ENCODE measurements around the gene EIF3D. TPM values are rescaled to one million over a fixed set of nuclear protein-coding genes. Genes with fewer than 3 reads are reported as not detected.

EIF3D gene
- total RNA-seq, 2 donors from 2014 or later, result 141 to 250 TPM

GRCh38 chr22:36562261-36562835 lies 33.4 kb upstream of the EIF3D start:
- DNase-seq (ENCODE audit: low spot score) (no peak), ATAC-seq (ENCODE audit: insufficient number of reproducible peaks, low FRiP score, low read depth) (no peak)
- no peaks in the 10 kb centered on the region for H3K4me1 ChIP-seq (ENCODE audit: control insufficient read depth in 1 of 2, low read depth in 2 of 2)
- no peaks in the 10 kb centered on the region for H3K27me3 ChIP-seq (replicated peaks; ENCODE audit: insufficient read depth)
- no peak overlapping the region for H3K27ac ChIP-seq
- no peak for TF ChIP-seq CTCF (IDR thresholded peaks at IDR 0.05)
- no peak overlapping the region for H3K4me3 ChIP-seq
- no peaks in the 10 kb centered on the region for H3K9me3 ChIP-seq
- H3K36me3 ChIP-seq, result no peaks in the 10 kb centered on the region

GRCh38 chr22:36561291-36561811 lies 32.4 kb upstream of the EIF3D start:
- no peak for TF ChIP-seq CTCF (IDR thresholded peaks at IDR 0.05)
- no peak for ATAC-seq (ENCODE audit: insufficient number of reproducible peaks, low FRiP score, low read depth)
- no peak overlapping the region for H3K4me3 ChIP-seq
- no peaks in the 10 kb centered on the region for H3K4me1 ChIP-seq (ENCODE audit: control insufficient read depth in 1 of 2, low read depth in 2 of 2)
- no peaks in the 10 kb centered on the region for H3K9me3 ChIP-seq
- H3K27ac ChIP-seq, result no peak overlapping the region
- no peak for DNase-seq (ENCODE audit: low spot score)
- H3K36me3 ChIP-seq, result no peaks in the 10 kb centered on the region
- no peaks in the 10 kb centered on the region for H3K27me3 ChIP-seq (replicated peaks; ENCODE audit: insufficient read depth)

GRCh38 chr22:36560001-36560400 lies 31.0 kb upstream of the EIF3D start:
- ATAC-seq (ENCODE audit: insufficient number of reproducible peaks, low FRiP score, low read depth), result no peak
- no peaks in the 10 kb centered on the region for H3K9me3 ChIP-seq

GRCh38 chr22:36554098-36554497 lies 25.1 kb upstream of the EIF3D start:
- Histone ChIP-seq H3K9me3 (no peaks in the 10 kb centered on the region), H3K4me1 (ENCODE audit: control insufficient read depth in 1 of 2, low read depth in 2 of 2) (no peaks in the 10 kb centered on the region), H3K27ac (no peak overlapping the region), H3K4me3 (no peak overlapping the region), H3K27me3 (replicated peaks; ENCODE audit: insufficient read depth) (no peaks in the 10 kb centered on the region), H3K36me3 (no peaks in the 10 kb centered on the region)
- TF ChIP-seq CTCF (IDR thresholded peaks at IDR 0.05), result no peak
- ATAC-seq (ENCODE audit: insufficient number of reproducible peaks, low FRiP score, low read depth), result no peak
- no peak for DNase-seq (ENCODE audit: low spot score)

More at GRCh38 chr22:36560001-36560400, 31.0 kb upstream of the EIF3D start:
- no peak for DNase-seq (ENCODE audit: low spot score)
- Histone ChIP-seq H3K27me3 (replicated peaks; ENCODE audit: insufficient read depth) (no peaks in the 10 kb centered on the region), H3K4me3 (no peak overlapping the region), H3K27ac (no peak overlapping the region), H3K36me3 (no peaks in the 10 kb centered on the region), H3K4me1 (ENCODE audit: control insufficient read depth in 1 of 2, low read depth in 2 of 2) (no peaks in the 10 kb centered on the region)
- no peak for TF ChIP-seq CTCF (IDR thresholded peaks at IDR 0.05)

- no peak for TF ChIP-seq CTCF (IDR thresholded peaks at IDR 0.05)
Measured at GRCh38 chr22:36552289-36552688, 23.3 kb upstream of the EIF3D start.

More at GRCh38 chr22:36552289-36552688, 23.3 kb upstream of the EIF3D start:
- Histone ChIP-seq H3K27ac (no peak overlapping the region), H3K4me3 (no peak overlapping the region), H3K27me3 (replicated peaks; ENCODE audit: insufficient read depth) (no peaks in the 10 kb centered on the region), H3K9me3 (no peaks in the 10 kb centered on the region), H3K4me1 (ENCODE audit: control insufficient read depth in 1 of 2, low read depth in 2 of 2) (no peaks in the 10 kb centered on the region), H3K36me3 (no peaks in the 10 kb centered on the region)
- DNase-seq (ENCODE audit: low spot score) (no peak), ATAC-seq (ENCODE audit: insufficient number of reproducible peaks, low FRiP score, low read depth) (no peak)

Measured in thoracic aorta (tissue), 2 donors.